H1 (cell line): ENCODE data around the gene AHR. TPM values are rescaled to one million over a fixed set of nuclear protein-coding genes. Genes with fewer than 3 reads are reported as not detected.

Source experiments
- ATF3 ChIP-seq: IDR thresholded peaks from 2 replicates; pipeline ENCODE4 v1.6.1; 2011; ENCODE audit warnings: low read depth, mild to moderate bottlenecking, low read length; ENCODE audit not compliant: insufficient read depth
- BCL11A ChIP-seq, 2 experiments: IDR thresholded peaks; one replicate each; pipeline ENCODE4 v1.6.1; 2011; ENCODE audit warnings: low read depth in 2 of 2, low read length in 2 of 2, mild to moderate bottlenecking in 2 of 2
- CHD7 ChIP-seq: fragments of 300-600 bp; sonication (generic); IDR thresholded peaks from 2 replicates; pipeline ENCODE4 v1.7.1; 2012; ENCODE audit warnings: low read length, moderate library complexity, mild to moderate bottlenecking, inconsistent platforms; ENCODE audit not compliant: insufficient replicate concordance
- EP300 ChIP-seq, 2 experiments: IDR thresholded peaks; 1 replicate in 1 of 2; 2 replicates in 1 of 2; pipeline ENCODE4 v1.6.1; 2011 to 2012; ENCODE audit warnings: low read depth in 2 of 2, low read length in 2 of 2, mild to moderate bottlenecking in 2 of 2, borderline replicate concordance in 1 of 2, inconsistent platforms in 1 of 2, moderate library complexity in 1 of 2
- GTF2F1 ChIP-seq: IDR thresholded peaks from 2 replicates; pipeline ENCODE4 v1.6.1; 2012; ENCODE audit warnings: low read depth, low read length, improper control_type of control experiment, borderline replicate concordance
- SIRT6 ChIP-seq: IDR thresholded peaks from one replicate; pipeline ENCODE4 v1.7.1; 2012; ENCODE audit warnings: low read length, inconsistent platforms
- SIX5 ChIP-seq: IDR thresholded peaks from 2 replicates; pipeline ENCODE4 v1.6.1; 2011; ENCODE audit warnings: mild to moderate bottlenecking, low read depth, low read length
- polyA plus RNA-seq, 7 experiments: library from polyadenylated mRNA; depleted of rRNA in 3 of 7; stranded (reverse) in 5 of 7; unstranded in 2 of 7; fragments of >200 nt in 5 of 7; fragments of 200-250 nt in 2 of 7; gene quantifications; 1 replicate in 5 of 7; 2 replicates in 1 of 7; 4 replicates in 1 of 7; pipeline versions ENCODE4 v1.2.1 to v1.2.3, GENCODE V29; 2011 to 2013; ENCODE audit warnings: missing spikeins in 2 of 7, mixed read lengths in 2 of 7
- total RNA-seq: library from RNA; stranded (reverse); fragmentation: NEBNext Ultra II Directional; extraction: Animal tissue kit (Norgen Biotek cat#: 25700); gene quantifications from 2 replicates; pipeline ENCODE4 v1.2.1, GENCODE V29; 2021

Gene AHR
- total and polyA plus RNA-seq, 2 of the 8 experiments (the other 6 are each of a cell fraction or from before 2014, with no cell fraction given): 1.4 to 9.7 TPM

- no peak for TF ChIP-seq CHD7
- no peak for TF ChIP-seq SIRT6
- no peak for TF ChIP-seq SIX5
- no peak for TF ChIP-seq GTF2F1
- TF ChIP-seq EP300 (IDR thresholded peaks at IDR 0.05; ENCODE audit: borderline replicate concordance in 1 of 2, low read depth in 2 of 2, low read length in 2 of 2): no peak
- TF ChIP-seq BCL11A (IDR thresholded peaks at IDR 0.05; ENCODE audit: low read depth in 2 of 2, low read length in 2 of 2): no peak
- TF ChIP-seq ATF3: no peak
These were observed 8.5 kb downstream of the AHR start (continued) for GRCh38 chr7:17307000-17307399.
